Measurements from ENCODE around the gene DNAJB1. TPM values are rescaled to one million over a fixed set of nuclear protein-coding genes. Genes with fewer than 3 reads are reported as not detected.
"Not testable (repeated sequence)": the region's sequence is repeated elsewhere in the genome, so short reads cannot be mapped to it uniquely, and the experiment has no call there.

DNAJB1 gene
- total RNA-seq, 1 donor from 2014 or later = 79.8 TPM

DNA sequence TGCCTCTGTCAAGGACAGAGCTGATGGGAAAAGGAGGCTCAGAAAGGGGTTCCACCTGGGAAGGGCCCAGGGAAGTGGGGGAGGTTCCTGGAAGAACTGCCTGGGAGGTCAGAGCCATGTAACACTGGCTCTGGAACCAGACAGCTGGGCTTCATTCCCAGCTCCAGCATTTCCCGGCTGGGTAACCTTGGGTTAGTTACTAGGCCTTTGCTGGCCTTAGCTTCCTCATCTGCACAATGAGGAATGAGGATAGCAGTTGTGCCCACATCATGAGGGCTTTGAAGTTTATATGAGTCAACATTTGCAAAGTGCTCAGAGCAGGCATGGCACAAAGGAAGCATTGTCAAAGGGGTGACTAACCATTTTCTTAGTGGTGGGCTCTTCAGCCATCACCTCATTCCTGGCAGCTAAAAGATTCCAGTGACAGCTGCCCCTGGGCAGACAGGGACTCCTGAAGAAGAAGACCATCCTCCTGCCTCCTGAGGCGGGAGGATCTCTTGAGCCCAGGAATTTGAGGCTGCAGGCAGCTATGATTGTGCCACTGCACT is 1.7 kb upstream of the DNAJB1 start:
- DNase-seq = no peak

DNA sequence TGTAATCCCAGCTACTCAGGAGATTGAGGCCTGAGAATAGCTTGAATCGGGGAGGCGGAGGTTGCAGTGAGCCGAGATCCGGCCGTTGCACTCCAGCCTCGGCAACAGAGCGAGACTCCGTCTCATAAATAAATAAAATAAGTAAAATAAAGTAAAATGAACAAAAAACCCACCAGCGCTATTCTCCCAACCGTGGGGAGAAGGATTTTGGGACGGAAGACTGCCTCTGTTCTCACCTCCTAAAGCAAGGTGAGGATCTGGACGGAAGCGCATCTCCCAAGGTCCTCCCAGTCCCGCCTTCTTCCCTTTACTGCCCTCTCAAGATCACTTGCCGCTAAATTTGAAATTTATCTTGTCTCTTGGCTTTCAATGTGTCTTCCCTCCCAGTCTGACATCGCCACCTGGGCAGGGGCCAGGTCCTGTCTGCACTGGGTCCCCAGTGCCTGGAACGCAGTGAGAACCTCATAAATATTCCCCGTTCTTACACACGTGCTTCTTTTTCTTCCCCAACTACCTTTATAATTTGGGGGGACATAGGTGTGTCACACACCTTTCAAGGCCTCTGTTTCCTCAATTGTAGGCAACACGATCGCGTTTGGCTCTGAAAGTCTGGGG is 1.2 kb upstream of the DNAJB1 start:
- DNase-seq = no peak

DNA sequence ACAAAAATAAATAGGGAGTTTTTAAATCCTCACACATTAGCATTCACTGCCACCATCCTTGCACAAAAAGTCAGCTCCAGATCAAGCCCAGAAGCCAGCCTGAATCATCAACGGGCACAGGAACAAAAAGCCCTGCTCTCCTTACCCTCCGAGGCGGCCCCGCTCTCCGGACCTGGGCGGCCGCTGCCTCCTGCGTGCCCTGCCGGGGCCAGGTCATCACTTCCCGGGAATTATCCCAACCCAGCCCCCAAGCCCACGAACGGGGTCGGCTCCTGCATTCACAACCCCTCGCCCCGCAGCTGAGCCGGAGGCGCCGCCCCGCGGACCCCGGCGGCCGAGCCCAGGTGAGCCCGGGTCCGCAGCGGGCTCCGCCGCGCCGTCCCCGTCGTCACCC is 754 bp downstream of the DNAJB1 start:
- DNase-seq = no peak

DNA sequence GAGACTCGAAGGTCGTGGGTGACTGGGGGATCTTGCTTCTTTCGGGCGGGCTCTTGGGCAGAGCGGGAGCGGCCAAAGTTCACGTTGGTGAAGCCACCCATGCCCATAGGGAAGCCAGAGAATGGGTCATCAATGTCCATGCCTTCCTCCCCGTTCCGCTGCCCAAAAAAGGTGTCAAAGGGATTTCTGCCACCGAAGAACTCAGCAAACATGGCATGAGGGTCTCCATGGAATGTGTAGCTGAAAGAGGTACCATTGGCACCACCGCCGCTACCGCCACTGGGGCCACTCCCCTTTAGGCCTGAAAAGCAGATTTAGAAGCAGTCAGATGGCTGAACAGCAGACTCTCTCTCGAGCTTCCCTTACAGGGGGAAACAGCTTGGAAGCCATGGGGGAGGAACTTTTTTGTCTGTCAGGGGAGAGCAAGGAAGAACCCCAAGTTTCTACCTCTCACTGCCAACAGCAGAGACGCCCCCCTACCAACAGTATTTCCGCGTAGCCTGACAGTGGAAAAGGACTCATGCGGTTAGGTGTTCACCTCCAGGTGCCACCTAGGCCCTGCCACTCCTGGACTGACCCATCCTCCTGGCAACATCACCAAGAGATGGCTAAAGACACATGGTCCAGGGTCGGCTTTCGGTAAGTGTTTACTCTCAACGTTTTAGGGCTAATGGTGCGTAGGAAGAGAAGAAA is 1.3 kb downstream of the DNAJB1 start:
- DNase-seq = no peak

DNA sequence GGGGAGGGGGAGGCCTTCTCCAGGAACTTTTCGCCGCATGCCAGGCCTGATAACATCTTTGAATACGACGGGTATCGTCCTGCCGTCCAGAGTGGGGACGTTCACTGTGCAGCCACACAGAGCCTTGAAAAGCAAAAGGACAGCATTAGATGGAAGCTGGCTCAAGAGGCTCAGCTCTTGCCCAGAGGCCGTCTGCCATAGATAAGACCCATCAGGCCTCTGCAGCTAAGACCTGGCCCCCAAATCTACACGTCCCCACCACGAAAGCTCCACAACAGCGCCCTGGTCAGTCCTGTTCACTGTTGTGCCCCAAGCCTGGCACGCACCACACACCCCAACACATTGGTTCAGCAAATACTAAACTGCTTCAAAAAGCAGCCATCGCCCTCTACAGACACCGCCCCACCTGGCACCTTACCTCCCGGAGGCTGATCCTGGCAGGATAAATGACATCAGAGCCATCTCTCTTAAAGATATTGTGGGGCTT is 2.1 kb downstream of the DNAJB1 start:
- no peak for DNase-seq

DNA sequence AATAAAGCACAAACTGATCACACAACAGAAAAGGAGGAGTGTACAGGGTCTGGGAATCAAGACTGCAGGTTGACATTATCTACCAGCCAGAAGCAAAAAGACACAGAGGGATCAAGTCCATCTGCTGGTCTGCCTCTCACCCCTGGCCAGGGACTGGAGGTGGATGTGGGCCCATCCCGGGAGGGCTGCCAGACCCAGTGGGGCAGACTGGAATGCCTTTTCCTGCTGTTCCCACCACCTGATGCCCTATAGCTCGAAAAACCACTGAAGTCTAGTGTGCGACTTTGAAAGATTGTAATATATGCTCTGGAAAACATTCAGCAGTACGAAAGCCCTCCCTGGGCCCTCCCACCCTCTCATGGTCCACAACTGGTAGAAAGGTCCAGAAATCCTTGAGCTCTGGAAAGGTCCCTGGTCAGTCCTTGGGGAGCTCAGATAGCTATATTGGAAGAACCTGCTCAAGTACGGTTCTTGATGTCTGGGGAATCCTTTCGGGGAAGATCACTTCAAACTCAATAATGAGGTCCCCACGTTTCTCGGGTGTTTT is 2.6 kb downstream of the DNAJB1 start:
- DNase-seq = no peak

DNA sequence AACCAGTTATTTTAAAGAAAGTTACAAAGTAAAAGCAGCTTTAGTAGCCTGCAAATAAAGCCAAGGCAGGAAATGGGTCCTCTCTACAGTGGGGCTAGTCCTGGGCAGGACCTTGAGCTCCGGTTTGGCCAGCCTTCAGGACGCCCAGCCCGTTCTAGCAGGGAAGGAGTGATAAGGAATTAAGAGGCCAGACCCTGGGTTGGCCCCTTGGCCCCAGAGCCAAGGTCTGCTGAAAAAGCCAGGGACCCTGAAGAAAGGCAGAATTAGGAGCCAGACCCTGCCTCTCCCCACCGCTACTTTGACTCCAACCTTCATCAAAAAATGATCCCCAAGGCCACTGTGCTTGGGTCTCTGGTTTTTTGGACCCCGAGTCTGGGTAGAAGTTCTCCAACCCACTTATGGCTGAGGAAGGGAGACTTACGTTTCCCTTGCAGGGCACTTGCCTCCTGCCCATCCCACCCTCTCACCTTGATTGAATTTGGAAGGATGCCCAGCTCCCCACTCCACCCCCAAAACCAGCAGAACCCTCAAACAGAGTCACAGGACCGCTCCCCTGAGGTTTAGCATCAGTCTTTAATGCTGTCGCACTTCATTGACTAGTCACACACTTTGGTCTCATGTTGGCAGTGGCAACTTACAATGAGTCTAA is 3.9 kb downstream of the DNAJB1 start:
- DNase-seq = no peak

DNA sequence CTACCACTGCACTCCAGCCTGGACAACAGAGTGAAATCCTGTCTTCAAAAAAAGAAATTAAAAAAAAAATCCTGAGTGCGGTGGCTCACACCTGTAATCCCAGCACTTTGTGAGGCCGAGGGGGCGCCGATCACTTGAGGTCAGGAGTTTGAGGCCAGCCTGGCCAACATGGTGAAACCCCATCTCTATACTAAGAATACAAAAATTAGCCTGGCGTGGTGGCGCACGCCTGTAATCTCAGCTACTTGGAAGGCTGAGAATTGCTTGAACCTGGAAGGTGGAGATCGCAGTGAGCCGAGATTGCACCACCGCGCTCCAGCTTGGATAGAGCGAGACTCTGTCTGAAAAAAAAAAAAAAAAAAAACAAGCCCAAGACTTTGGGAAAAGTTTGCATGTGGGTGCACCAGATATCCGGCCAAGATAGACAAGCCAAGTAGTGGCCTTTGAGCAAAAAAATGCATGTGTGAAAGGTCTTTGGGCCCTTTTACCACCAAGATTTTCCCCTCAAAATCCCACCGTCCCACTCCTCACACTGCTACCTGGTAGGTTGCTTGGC is 5.7 kb downstream of the DNAJB1 start:
- no peak for DNase-seq

DNA sequence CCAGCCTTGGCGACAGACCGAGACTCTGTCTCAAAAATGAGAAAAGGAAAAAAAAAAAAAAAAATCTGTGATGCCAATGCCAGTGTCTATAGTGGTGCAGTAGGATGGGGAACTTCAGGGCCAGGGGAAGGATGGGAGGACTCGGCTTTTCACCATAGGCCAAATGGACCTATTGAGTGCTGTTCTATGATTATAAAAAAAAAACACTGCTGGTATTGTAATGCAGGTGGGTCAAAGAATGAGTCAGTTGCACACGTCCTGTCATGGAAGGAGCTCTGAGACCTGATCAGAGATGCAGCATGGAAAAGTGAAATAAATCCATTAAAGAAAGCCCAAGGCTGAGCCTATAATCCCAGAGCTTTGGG is 7.0 kb downstream of the DNAJB1 start:
- no peak for DNase-seq

DNA sequence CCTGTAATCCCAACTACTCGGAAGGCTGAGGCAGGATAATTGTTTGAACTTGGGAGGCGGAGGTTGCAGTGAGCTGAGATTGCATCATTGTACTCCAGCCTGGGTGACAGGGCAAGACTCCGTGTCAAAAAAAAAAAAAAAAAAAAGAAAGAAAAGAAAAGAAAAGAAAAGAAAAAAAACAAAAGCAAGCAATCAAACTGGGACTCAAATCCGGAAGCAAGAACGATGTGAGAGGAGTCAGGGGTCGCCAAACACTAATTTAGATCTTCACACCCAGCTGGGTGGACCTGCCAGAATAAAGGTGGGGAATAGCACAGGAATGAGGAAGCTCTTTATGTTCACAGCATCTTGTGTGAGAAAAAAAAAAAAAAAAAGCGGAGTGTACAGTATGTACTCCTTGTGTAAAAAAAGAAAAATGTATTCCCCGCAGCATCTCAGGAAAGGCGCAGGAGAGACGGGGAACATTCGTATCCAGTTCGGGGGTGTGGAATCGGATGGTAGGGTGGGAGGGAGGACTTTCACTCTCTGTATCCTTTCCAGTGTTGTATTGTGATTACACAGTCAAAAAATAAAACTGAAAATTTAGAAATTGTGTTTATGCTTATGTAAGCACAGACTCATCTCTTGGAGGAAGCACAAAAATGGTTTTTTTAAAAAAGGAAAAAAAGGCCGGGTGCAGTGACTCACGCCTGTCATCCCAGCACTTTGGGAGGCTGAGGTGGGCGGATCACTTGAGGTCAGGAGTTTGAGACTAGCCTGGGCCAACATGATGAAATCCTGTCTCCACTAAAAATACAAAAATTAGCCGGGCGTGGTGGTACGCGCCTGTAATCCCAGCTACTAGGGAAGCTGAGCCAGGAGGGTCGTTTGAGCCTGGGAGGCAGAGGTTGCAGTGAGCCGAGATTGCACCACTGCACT is 7.6 kb downstream of the DNAJB1 start:
- no peak for DNase-seq

DNA sequence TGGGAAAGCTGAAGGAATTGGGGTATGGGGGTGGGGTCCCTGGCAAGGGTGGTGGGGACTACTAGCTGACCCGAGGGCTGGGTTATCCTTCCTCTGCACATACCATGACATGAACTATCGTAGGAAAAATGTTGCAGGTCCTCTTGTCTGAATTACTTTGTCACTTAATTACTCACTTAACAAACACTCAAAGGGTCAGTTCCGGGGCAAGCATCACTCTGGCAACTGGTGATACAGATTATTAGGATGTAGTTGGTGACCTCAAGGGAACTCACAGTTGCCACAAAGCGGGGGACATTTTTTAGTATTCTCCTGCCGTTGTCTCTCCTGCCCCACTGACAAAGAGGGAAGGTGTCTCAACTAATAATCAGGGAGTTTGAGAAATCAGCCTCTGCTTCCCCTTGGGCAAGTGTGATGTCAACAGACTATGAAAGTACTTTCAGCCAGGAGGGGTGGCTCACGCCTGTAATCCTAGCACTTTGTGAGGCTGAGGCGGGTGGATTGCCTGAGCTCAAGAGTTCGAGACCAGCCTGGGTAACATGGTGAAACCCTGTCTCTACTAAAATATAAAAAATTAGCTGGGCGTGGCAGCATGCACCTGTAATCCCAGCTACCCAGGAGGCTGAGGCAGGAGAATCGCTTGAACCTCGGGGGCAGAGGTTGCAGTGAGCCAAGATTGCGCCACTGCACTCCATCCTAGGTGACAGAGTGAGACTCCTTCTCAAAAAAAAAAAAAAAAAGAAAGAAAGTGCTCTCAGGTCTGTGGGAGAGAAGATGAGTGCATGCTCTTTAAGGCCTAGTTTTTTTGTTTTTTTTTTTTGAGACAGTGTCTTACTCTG is 10.3 kb downstream of the DNAJB1 start:
- DNase-seq = no peak

DNA sequence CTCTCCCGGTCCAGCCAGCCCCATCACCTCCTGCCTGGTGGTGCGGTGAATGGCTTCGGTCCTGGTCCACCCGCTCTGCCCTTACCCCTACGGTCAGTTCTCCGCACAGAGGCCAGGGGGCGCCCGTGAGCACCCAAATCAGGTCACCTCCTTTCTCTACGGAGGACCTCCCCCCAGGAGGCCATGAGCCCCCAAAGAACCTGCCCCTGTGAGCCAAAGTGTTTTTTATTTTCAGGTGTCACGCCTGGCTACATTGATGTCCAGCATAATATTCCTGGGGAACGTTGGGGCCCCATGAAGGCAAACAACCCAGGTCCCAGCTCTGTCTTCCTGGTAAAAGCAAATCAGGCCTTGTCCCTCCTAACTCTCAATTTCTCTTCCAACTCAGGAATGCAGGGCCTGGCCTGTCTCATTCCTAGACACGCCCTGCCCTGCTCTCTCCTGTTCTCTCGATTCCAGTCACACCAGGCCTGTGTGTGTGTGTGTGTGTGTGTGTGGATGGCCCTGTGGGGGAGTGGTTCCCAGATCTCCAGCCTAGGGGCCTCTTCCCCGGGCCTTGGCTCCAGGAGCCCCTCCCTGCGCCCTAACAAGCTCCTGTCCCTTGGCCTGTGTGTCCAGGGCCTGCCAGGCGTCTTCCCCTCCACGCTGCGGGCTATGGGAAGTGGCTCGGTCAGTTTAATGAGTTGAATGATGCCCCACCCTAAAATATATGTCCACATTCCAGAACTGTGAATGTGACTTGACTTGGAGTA is 12.5 kb downstream of the DNAJB1 start:
- peak; percentile 67 for DNase-seq

DNA sequence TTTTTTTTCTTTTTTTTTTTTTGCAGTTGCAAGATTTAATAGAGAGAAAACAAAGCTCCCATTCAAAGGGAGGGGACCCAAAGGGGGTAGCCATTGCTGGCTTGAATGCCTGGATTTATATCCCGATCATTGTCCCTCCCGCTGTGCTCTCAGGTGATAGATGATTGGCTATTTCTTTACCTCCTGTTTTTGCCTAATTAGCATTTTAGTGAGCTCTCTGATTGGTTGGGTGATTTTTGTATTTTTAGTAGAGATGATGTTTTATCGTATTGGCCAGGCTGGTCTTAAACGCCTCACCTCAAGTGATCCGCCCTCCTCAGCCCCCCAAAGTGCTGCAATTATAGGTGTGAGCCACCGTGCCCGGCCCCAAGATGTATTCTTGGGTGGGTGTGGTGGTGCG is 13.6 kb downstream of the DNAJB1 start:
- not testable (repeated sequence) for DNase-seq

DNA sequence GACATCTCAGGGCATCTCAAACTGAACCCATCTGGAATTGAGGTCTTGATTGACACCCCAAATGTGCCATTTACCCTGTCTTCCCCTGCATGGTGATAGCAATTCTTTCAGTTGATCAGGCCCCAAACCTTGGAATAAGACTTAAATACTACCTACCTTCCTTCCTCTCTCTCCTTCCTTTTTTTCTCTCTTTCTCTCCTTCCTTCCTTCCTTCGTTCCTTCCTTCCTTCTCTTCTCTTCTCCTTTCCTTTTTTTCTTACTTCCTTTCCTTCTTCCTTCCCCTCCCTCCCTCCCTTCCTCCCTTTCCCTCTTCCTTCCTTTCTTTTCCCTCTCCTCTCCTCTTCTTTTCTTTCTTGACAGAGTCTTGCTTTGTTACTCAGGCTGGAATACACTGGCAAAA is 14.9 kb downstream of the DNAJB1 start:
- no peak for DNase-seq

DNA sequence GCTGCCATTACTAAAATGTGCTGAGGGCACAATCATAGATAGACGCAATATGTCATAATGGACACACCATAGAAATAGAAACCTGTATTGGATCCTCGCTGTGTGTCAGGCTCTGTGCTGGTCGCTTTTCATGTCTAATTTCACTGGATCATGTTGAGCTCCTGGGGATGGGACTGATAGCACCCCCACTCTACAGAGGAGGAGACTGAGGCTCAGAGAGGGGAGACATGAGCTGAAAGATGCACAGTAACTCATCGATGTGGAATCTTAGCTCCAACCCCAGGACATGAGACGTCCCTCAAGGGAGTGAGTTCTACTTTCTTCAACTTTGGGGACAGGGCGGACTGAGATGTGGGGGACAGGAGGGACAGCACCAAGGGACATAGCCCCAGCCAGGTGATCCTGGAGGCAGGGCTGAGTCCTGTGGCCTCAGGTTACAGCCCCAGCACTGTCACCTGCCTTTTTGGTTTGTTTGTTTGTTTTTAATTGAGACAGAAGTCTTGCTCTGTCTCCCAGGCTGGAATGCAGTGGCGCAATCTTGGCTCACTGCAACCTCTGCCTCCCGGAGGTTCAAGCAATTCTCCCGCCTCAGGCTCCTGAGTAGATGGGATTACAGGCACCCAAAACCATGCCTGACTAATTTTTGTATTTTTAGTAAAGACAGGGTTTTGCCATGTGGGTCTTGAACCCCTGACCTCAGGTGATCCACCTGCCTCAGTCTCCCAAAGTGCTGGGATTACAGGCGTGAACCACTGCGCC is 15.7 kb downstream of the DNAJB1 start:
- no peak for DNase-seq

DNA sequence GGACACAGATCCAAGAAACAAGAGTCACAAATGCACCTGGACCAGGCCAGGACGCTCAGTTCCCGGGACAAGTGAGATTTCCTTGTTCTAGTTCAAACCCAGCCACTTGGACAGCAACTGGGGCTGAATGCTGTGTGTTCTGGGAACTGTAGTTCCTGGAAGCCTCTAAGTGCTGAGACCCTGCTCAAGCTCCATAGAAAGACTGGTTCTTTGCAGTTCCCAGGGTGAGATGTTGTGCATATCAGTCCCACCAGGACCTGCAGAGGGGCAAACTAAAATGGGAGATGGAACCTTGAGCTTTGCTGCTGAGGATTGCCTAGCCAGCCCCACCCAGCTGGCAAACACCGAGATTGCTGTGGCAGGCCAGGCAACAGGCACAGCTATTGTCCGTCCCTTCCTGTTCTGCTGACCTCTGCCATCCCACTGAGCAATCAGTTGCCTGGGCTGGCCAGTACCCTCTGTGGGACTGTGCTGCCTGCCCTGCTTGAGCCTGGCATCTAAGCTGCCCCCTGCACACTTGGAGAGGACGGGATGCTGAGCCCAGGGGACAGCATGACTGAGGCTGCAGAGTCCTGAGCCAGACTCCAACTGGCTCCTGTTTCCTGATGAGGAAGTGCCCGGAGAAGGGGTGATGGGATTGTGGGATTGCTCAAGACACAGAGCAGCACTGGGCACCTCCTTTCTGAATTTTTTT is 20.8 kb downstream of the DNAJB1 start:
- no peak for DNase-seq

DNA sequence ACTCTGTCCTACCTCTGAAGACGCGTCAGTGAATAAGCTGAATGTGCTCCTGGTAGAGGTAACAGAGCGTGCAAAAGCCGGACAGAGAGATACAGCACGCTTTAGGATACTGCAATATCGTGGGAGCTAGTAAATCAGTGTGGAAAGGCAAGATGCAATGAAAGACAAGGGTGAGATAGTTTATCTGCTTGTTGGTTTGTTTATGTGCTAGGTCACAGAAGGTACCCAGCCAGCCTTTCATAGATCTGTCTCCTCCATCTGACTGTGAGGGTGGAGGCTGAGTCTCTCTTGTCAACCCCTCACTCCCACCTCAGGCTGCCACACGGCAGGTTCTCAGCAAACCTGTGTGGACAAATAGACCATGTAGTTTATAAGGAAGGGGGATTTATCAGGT is 21.4 kb downstream of the DNAJB1 start:
- no peak for DNase-seq

DNA sequence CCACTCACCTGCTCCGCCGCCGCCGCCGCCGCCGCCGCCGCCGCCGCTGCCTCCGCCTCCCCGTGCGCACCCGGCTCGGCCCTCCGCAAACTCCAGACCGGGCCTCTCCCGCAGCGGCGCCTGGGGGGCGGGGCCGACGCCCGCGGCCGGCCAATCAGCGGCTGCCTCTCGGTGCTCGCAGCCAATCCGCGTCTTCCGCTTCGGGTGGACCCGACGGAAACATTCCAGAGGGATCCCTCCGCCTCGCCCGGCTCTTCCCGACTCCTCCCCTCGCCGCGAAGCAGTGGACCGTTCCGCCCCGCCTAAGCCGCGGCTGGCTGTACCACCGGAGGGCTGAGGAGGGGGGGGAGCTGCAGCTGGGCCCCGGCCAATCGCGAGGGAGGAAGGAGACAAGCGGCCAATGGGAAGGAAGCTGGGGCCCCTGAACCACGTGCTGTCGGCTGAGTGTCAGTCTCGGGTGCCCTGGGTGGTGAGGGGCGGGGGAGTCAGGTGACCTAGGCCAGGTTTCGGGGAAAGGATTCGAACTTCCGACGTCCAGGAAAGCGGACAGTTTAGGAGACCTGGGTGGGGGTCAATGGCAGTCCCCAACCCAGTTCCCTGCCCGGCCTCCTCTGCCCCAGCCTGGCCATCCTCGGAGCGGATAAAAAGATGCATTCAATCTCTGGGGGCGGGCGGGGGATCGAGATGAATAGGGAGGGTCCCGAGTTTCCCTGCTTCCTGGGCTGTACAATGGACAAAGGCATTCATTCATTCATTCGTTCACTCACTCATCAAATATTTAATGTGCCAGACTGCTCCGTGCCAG is 22.0 kb downstream of the DNAJB1 start, which contains the start of gene GIPC1:
TSS of gene GIPC1 (minus strand) at position 99 of the 805 bp plus-strand sequence. CDS start 13,151 bp downstream, outside the sequence.
- DNase-seq = peak; percentile 99
